Uterus (tissue), 2 donors: ENCODE results near the gene TSHZ2.
"Not testable (repeated sequence)": the region's sequence is repeated elsewhere in the genome, so short reads cannot be mapped to it uniquely, and the experiment has no call there.

Experiments
- CTCF ChIP-seq, 4 experiments: fragments of 200-600 bp in 2 of 4; fragments of 450-650 bp in 2 of 4; sonication (generic) in 2 of 4; IDR thresholded peaks; one replicate each; pipeline ENCODE4 v1.5.1; 2016 to 2019; ENCODE audit warnings: antibody characterized with exemption in 4 of 4, mild to moderate bottlenecking in 2 of 4, moderate library complexity in 1 of 4
- POLR2A ChIP-seq, 2 donors: fragments of 450-650 bp; IDR thresholded peaks; one replicate each; pipeline ENCODE4 v1.6.1; 2016; ENCODE audit warnings: antibody characterized with exemption in 2 of 2, mild to moderate bottlenecking in 1 of 2, moderate library complexity in 1 of 2

DNA sequence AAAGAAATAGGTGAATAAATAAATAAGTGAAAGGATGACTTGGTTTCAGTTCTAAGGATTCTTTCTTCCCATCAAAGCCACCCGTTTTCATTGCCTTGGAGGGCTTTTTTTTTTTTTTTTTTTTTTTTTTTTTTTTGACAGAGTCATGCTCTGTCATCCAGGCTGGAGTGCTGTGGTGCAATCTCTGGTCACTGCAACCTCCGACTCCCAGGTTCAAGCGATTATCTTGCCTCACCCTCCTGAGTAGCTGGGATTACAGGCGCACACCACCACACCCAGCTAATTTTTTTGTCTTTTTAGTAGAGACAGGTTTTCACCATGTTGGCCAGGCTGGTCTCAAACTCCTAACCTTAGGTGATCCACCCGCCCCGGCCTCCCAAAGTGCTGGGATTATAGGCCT, 351.3 kb downstream of the TSHZ2 start:
- TF ChIP-seq CTCF, POLR2A (IDR thresholded peaks at IDR 0.05): not testable (repeated sequence)
